Stimulated activated CD8-positive, alpha-beta memory T cell treated with anti-CD3 and anti-CD28 coated beads, Interleukin-15, amount 100 ng/mL, for 1 hour (primary cell): Measurements from ENCODE around the gene AIRE.

Experiments
- DNase-seq: peaks from one replicate; pipeline ENCODE4 v3.0.0-alpha.2; 2020; ENCODE audit warnings: low read depth

Gene AIRE

DNA sequence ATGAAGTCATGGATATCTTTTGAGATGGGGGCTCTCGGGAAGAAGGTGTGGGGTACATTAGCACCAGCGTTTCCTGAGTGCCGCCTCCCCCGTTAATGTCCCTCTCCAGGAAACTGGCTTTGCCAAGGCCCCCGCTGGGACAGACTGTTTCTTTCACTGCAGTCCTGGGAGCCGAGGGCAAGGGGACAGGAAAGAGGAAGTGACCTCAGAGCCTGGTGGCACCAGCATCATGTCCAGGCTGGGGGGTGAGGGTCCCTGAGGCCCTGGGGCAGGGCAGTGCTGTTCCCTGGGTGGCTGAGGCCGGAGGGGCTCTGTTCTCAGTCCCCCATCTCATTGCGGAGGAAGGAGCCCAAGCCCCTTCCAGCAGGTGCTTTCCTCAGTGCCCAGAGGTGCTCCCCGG lies 20.0 kb downstream of the AIRE start:
- no peak for DNase-seq

DNA sequence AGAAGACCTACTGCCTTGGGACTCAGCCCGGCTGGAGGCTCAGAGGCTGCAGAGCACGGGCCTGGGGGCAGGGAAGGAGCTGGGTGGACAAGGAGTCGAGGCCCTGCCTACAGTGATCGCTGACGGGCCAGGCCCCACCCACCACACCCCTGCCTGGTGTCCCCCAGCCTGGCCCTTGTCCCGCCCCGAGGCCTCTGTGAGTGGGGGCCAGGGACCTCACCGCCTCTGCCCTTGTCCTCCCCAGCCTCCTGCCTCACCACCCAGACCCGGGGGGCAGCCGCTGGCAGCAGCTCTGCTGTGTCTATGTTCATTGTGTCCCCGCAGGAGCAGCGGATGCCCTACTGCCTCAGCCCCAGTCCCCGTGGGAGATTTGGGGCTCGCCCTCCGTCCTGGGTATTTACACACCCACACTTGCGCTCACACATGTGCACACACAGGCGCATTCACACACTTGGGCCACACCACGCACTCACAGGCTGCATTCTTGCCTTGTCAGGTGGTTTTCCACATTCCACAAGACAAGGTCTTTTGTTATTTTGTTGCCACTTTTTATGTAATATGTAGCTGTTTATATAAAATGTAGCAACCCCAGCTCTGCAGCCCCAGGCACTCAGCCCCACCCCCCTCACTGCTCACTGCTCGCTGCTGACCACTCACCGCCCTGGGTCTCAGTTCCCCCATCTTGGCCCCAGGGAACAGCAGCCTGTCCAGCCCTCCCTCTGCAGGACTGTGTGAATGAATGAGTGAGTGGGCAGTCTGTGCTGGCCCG lies 21.4 kb downstream of the AIRE start:
- no peak for DNase-seq

DNA sequence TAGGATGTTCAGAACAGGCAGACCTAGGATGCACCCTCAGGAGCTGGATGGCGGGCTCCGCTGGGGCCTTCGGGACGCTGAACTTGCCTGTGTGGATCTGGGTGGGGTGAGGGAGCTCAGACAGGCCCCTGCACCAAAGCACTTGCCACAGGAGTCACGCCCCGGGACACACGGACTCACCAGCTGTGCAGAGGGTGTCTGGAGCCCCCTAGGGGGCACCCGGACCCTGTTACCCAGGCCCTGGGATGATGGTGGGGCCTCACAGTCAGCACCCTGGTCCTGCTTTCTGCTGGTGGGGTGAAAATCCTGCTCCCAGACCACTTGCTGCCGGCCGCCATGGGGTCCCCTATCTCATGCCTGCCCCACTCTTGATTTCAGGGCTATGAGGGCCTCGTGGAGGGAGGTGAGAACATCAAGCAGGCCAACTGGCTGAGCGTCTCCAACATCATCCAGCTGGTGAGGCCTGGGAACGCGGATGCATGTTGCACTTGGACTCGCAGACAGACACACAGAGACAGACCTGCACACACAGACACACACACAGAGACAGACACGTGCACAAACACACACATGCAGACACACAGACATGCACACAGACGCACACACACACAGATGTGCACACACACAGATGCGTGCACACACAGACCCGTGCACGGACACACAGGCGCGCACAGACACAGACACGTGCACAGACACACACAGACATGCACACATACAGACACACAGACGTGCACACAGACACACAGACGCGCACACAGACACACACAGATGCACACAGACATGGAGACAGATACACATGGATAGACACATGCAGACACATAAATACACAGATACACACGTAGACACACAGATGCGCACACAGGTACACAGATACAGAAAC lies 25.2 kb downstream of the AIRE start:
- no peak for DNase-seq

DNA sequence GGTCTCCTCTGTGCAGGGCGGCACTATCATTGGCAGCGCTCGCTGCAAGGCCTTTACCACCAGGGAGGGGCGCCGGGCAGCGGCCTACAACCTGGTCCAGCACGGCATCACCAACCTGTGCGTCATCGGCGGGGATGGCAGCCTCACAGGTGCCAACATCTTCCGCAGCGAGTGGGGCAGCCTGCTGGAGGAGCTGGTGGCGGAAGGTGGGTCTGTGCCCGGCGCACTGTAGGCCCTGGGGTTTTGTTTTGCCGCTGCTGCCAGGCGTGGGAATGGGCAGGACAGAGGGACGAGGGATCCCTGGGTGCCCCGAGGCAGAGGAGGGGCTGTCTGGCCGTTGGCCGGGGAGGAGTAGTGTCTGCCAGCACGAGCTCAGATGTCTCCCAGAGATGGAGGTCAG lies 26.4 kb downstream of the AIRE start:
- DNase-seq, result no peak

DNA sequence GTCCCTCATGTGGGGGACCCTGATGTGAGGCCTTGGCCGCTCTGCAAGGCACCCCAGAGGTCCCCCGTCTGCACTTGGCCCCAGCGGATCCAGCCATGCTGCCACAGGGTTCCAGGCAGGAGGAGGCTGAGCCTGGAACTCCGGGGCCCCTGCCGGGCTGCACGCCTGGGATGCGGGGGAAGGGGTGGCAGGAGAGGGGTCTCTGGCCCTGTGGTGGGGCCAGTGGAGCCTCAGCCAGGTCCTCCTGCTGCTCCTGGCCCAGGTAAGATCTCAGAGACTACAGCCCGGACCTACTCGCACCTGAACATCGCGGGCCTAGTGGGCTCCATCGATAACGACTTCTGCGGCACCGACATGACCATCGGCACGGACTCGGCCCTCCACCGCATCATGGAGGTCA lies 27.0 kb downstream of the AIRE start:
- DNase-seq, result no peak

DNA sequence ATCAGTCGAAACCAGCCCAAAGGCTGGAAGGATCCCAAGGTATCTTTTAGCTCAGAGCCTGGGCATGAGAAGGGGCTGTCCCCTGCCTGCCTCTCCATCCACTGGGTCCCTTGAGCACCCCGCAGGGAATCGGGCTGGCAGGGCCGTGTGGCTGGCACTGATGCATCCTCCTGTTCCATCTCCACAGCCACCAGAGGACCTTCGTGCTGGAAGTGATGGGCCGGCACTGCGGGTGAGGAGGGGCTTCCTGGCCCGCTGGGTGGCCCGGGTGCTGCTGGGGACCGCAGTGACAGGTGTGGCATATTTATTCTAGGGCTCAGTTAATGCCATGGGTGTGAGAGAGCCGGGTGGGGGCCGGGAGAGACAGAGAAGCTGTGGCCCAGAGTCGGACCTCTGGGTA lies 27.8 kb downstream of the AIRE start:
- DNase-seq, result no peak

DNA sequence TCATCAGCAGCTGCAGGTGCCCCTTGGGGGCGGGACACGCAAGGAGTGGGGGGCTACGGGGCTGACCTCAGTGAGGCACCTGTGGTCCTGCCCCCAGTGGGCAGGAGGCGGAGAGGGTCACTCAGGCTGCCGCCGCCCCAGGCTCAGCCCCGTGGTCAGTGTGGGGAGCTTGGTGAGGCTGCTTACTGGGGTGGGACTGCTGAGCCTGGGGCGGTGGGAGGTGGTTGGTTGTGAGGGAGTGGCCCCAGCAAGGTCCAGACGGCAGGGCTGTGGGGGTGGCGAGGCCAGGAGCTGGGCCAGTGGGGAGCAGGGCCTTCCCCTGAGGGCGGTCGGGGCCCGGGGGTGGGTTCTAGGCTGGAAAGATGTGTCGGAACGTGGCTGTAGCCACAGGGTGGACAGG lies 28.5 kb downstream of the AIRE start:
- DNase-seq, result no peak

DNA sequence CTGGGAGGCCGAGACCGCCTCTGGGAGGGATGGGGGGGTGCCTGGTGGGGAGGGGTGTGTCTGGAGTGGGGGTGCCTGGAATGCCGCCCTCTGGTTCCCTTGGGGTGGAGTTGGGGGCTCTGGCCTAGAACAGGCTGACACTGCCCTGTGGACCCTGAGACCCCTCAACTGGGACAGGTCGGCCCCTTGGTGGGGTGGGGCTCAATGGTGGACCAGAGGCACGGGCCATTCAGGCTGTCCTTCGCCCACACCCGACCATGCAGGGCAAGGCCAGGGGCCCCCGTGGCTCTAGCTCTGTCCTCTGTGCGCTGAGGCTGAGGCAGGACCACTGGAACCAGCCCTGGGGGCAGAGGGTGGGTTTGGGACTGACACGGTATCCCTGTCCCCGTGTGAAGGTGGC lies 28.9 kb downstream of the AIRE start:
- no peak for DNase-seq

DNA sequence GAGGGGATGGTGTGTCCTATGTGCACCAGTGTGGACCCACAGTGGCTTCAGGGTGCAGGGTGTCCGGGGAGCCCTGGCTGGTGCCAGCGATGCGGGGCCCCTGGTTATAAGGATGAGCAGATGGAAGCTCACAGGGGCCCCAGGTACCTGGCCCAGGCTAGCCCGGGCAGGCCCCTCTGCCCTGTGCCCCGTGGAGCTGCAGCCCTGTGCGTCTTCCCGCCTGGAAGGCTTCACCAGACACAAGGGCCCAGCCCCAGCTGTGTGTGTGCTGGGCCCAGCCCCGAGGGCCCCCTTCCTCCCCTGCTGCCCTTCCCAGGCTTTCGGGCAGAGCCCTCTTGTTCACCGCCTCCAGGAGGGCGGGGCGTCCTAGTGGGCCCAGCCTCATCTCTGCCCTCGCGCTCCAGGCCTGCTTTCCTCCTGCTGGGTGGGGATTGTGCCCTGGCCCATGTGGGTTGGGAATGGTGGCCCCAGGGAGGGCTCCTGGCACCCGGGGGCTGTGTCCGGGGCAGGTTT lies 30.1 kb downstream of the AIRE start:
- DNase-seq, result no peak

DNA sequence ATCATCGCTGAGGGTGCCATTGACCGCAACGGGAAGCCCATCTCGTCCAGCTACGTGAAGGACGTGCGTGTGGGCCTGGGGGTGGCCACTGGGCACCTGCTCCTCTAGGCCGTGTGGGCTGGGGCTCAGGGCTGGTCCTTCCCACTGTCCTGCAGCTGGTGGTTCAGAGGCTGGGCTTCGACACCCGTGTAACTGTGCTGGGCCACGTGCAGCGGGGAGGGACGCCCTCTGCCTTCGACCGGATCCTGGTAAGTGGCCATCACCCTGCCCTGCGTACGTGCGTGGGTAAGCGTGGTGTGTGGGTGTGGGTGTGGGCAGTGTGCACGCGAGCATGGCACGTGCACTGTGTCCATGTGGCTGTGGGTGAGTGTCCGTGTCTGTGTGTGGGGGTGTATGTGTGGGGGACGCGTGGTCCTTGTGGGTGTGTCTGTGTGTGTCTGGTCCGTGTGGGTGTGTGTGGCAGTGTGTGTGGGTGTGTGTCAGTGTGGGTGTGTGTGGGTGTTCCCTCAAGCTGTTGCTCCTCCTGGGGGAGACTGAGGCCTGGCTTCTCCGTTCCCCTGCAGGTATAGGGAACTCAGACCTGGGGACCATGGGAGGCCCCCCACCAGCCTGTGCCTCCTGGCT lies 30.7 kb downstream of the AIRE start:
- DNase-seq, result no peak

DNA sequence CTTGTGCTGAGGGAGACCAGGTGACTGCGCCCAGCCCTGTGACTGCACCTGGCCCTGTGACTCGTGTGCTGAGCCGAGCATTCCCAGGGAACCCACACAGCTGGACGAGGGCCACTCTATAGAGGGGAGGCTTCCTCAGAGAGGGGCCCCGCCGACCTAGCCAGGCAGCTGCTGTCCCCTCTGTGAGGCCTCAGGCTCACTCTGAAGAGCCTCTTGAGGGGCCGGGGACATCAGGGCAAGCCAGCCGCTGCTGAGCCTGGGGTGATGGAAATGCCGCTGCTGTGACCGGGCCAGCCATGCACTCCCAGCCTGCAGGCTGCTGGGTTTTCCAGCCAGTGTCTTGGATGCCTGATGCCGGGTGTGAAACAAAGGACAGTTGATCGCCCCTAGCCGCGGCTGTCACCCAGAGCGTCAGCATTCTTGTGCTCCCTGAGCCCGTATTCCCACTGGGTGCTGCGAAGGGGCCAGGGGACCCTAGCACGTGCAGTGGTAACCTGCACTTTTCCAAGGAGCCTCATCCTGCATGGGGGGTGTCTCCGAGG lies 31.6 kb downstream of the AIRE start:
- DNase-seq, result no peak

DNA sequence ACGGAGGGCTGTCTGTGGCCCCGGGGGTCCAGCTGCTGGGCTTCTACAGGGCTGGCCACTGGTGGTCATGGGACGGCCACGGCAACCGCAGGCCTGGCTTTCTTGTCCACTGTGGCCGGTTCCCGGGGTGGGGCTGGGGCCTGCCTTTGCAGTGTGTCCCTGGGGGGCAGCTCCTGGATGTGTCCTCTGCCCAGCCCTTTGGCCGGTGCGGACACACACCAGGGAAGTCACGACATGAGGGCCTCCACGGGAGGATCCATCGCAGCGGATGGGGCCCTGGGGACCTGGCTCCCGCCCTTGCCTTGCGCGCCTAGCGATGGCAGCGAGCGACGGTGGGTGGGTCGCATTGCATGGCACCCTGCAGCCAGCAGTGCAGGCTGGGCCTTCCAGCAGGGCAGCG lies 32.2 kb downstream of the AIRE start:
- DNase-seq, result no peak

DNA sequence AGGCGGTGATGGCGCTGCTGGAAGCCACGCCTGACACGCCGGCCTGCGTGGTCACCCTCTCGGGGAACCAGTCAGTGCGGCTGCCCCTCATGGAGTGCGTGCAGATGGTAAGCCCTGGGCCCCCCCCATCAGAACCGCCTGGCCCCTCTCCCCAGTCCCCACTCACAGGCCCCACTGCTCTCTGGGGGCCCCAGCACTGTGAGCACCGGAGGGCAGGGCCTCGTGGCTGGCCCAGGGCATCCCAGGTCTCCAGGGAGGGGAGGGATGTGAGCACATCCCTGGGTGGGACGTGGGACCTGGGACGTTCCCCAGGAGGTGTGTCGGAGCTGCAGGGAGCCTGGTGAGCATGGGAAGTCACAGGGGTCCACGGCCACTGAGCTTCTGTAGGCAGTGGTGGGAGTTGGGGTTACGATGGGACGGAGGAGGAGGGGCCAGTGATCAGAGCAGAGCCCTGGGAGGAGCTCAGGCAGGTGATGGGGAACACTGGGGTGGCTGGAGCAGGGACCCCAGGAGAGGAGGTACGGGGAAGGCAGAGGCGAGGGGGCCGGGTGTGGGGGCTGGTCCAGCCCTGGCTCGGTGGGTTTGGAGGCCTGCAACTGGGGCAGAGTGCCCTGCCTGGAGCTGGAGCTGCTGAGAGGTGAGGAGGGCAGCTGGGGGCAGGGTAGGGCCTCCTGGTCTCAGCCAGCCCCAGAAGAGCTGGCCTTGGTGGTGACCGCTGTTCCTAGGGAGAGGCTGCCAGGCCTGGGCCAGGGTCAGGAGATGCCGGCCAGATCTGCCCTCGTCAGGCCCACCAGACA lies 33.0 kb downstream of the AIRE start:
- DNase-seq, result no peak

DNA sequence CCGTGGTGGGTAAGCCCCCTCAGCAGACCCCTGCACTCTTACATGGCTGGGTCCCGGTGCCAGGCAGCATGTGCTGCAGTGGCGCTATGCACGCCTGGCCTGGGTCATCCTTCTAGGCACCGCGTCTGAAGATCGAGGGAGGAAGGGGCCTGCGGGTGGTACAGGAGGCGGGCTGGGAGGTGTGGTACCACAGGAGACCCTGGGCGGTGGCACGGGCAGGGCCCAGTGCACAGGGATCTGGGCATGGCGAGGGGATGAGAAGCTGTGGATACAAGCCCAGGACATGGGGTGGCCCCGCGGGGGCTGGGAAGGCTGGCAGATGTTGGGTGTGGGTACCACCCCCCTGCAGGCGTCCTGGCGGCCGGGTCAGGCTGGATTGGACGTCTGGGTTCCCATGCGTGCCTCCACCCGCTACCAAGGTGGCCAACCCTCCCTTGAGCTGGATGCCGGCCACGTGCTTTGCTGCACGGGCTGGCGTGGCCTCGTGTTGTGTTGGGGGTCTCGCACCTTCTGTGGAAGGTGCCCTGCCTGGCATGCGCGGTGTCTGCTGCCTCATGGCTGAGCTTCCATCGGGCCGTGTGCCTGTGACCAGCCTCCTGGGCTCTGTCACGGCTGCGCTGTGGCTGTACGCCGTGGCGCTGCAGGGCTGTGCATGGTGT lies 33.9 kb downstream of the AIRE start:
- no peak for DNase-seq

DNA sequence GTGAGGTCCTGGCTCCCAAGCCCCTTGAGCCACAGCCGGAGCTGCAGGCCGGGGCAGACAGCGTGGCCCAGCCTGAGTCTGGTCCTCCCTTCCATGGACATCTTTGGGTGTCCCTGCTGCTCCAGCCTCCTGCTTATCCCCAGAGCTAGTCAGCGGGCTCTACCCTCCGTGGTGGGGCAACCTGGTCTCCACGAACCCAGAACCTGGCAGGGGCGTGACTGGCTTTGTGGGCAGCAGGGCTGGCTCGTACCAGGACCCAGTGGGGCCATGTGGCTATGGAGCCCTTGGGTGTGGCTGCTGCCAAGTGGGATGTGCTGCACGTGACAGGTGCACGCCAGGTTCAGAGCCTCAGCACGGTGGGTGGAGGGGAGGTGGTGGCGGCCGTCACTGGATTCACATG lies 35.2 kb downstream of the AIRE start:
- DNase-seq, result no peak

DNA sequence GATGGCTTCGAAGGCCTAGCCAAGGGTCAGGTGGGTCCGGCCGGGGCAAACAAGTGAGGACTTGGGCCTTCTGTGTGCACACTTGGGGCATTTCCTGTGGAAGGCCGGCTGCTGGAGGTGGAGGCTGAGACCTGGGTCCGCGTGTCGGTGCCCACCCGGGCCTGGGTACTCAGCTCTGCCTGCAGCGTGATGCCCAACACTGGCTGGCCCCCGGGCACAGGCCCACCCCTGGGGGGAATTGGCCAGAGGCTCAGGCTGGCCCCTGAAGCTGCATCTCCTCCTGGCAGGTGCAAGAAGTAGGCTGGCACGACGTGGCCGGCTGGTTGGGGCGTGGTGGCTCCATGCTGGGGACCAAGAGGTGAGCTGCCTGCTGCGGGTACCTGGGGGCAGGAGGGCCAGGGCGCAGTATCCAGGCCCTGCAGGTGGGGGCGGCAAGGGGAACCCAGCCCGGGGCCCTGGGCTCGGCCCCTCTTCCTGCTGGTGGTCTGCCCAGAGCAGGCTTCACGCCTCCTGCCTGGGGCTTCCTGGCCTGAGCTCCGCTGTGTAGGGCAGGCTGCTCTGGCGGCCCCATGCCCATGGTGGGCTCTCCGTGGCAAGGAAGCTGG lies 36.3 kb downstream of the AIRE start:
- DNase-seq, result no peak

DNA sequence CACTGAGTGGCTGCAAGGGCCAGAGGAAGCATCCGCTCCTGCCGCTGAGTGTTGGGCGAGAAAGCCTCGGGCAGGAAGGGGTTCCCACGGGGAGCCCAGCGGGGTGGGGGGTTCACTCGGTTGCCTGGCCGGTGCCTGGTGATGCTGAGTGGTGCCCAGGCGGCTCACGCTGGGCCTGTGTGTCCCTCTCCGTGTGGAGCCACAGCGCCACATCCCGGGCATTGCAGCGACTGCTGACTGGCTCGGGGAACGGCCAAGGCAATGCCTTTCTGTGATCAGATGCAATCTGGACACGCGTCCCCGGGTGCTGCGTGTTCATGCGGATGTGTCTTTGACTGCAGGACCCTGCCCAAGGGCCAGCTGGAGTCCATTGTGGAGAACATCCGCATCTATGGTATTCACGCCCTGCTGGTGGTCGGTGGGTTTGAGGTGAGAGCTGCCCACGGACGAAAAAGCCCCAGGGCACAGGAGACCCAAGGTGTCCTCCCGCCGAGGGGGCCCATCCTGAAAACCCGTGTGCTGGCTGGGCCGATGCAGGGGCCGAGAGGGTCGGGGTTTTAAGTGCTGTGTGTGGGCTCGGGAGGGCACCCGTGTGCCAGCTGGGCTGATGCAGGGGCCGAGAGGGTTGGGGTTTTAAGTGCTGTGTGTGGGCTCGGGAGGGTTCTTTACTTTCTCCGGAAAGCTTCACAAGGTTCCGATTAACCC lies 37.1 kb downstream of the AIRE start:
- no peak for DNase-seq

DNA sequence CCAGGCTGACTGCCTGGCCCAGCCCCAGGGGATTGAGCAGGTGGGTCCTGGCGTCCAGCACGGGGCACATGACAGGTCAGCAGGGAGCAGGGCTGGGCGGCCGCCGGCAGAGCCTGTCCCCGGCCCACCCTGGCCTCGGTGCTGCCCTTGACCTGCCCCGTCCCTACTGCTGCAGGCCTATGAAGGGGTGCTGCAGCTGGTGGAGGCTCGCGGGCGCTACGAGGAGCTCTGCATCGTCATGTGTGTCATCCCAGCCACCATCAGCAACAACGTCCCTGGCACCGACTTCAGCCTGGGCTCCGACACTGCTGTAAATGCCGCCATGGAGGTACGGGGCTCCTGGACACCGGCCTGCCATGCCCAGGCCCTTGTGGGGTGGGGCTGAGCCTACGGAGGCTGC lies 37.9 kb downstream of the AIRE start:
- no peak for DNase-seq

DNA sequence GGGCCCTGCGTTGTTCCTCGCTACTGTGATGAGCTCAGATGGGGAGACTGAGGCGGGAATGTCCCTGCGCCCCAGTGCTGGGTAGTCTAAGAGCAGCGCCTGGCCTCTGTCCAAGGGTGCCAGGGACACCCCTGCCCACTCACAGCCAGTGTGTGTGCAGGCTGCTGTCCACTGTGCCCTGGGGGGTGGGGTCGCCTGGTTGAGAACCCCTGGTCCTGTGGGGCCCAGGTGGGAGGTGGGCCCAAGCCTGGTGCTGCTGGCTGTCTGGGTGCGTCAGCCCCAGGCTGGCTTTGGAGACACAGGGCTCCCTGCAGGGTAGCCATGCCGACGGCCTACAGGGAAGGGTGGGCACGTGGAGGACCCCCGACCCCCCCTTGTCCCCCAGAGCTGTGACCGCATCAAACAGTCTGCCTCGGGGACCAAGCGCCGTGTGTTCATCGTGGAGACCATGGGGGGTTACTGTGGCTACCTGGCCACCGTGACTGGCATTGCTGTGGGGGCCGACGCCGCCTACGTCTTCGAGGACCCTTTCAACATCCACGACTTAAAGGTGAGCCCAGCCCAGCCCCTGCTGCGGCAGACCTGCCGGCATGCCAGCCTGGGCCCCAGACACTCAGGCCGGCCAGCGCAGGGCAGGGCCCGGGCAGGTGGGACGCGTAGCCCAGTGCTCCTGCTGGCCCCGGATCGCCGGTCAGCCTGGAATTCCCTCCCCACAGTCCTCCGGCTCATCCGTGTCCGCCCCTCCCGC lies 38.6 kb downstream of the AIRE start:
- no peak for DNase-seq

DNA sequence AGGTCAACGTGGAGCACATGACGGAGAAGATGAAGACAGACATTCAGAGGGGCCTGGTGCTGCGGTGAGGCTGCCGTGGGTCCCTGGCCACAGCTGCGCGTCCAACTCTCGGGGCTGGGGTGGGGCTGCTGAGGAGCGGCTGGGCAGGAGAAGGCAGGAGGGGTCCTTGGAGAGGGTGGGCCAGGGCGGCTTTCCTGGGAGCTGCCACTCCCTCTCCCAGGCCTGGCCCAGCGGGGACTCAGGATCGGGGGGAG lies 39.1 kb downstream of the AIRE start:
- DNase-seq, result no peak
